GM12878 (cell line): ENCODE measurements around the gene CYYR1. TPM values are rescaled to one million over a fixed set of nuclear protein-coding genes. Genes with fewer than 3 reads are reported as not detected.

Source experiments
- ATAC-seq: fragments of 200-7000 bp; cut with Tn5 transposase; 3 replicates; pipeline ENCODE4 v1.9.1; 2020; ENCODE audit warnings: mild to moderate bottlenecking, moderate library complexity
- BruUV-seq: library from RNA; stranded (reverse); fragments of 400-500 nt; replicated peaks from 2 replicates; lab custom pipeline; 2021; lab: Mats Ljungman, UMichigan
- CTCF ChIA-PET: fragments of 300-600 bp; sonication (Branson Sonifier 250); formaldehyde crosslinking; extraction: SDS; loops from one replicate; lab custom pipeline; 2021; ENCODE audit warnings: inconsistent platforms; lab: Yijun Ruan, JAX
- POLR2A ChIA-PET: fragments of 350-600 bp; formaldehyde crosslinking; extraction: SDS; loops from one replicate; lab custom pipeline; 2021; ENCODE audit warnings: inconsistent platforms; lab: Charles Lee
- RAD21 ChIA-PET: fragments of 300-600 bp; sonication (Branson Sonifier 250); formaldehyde crosslinking; loops from one replicate; lab custom pipeline; 2023; ENCODE audit warnings: antibody characterized with exemption; ENCODE audit not compliant: unreplicated experiment; lab: Charles Lee
- SMC1A ChIA-PET: fragments of 300-600 bp; sonication (Branson Sonifier 250); formaldehyde crosslinking; loops from one replicate; lab custom pipeline; 2023; ENCODE audit not compliant: unreplicated experiment, uncharacterized antibody; lab: Charles Lee
- DNase-seq: peaks from one replicate; pipeline ENCODE4 v3.0.0-alpha.2; 2011; ENCODE audit warnings: low read depth, low spot score
- FAIRE-seq: peaks from 3 replicates; lab custom pipeline; 2011; peaks lifted over from hg19 to GRCh38; lab: Jason Lieb, UNC
- H2AFZ ChIP-seq: 2 replicates; pipeline ENCODE4 v1.6.0; 2011; ENCODE audit warnings: low read depth, low read length, control low read depth; ENCODE audit not compliant: control insufficient read depth
- H3K27ac ChIP-seq: 2 replicates; pipeline ENCODE4 v1.5.1; 2011; ENCODE audit warnings: control low read depth; ENCODE audit not compliant: control insufficient read depth, insufficient read depth
- H3K27me3 ChIP-seq, 2 experiments: replicated peaks in 1 of 2; 2 replicates each; pipeline versions ENCODE4 v1.6.0 to v1.6.1; 2011; ENCODE audit warnings: low read length in 1 of 2; ENCODE audit not compliant: control insufficient read depth in 2 of 2, insufficient read depth in 2 of 2
- H3K36me3 ChIP-seq, 2 experiments: 2 replicates each; pipeline ENCODE4 v1.5.1; 2011; ENCODE audit warnings: low read length in 1 of 2; ENCODE audit not compliant: control insufficient read depth in 2 of 2, insufficient read depth in 2 of 2
- H3K4me1 ChIP-seq: 2 replicates; pipeline ENCODE4 v1.6.1; 2011; ENCODE audit warnings: mild to moderate bottlenecking, low read length, moderate library complexity, mixed read lengths; ENCODE audit not compliant: control insufficient read depth, insufficient read depth
- H3K4me2 ChIP-seq: 2 replicates; pipeline ENCODE4 v1.6.0; 2011; ENCODE audit warnings: control low read depth; ENCODE audit not compliant: control insufficient read depth, insufficient read depth
- H3K4me3 ChIP-seq: fragments of 200-600 bp; sonication (generic); 2 replicates; pipeline ENCODE4 v1.5.1; 2016
- H3K79me2 ChIP-seq: 2 replicates; pipeline ENCODE4 v1.6.0; 2011; ENCODE audit warnings: low read length; ENCODE audit not compliant: control insufficient read depth, insufficient read depth
- H3K9ac ChIP-seq: 2 replicates; pipeline ENCODE4 v1.8.0; 2011; ENCODE audit warnings: low read length, control low read depth, mixed read lengths; ENCODE audit not compliant: control insufficient read depth, insufficient read depth
- H3K9me3 ChIP-seq: replicated peaks from 3 replicates; pipeline ENCODE4 v1.5.1; 2011; ENCODE audit warnings: mild to moderate bottlenecking, low read length; ENCODE audit not compliant: control insufficient read depth, insufficient read depth
- H4K20me1 ChIP-seq: 2 replicates; pipeline ENCODE4 v1.6.0; 2011; ENCODE audit not compliant: control insufficient read depth, insufficient read depth
- BACH1 ChIP-seq: fragments of 450-650 bp; IDR thresholded peaks from 2 replicates; pipeline ENCODE4 v1.6.1; 2017; ENCODE audit warnings: mild to moderate bottlenecking, borderline replicate concordance
- CBX3 ChIP-seq: fragments of 200-600 bp; sonication (generic); IDR thresholded peaks from 2 replicates; pipeline ENCODE4 v1.6.1; 2016; ENCODE audit warnings: low read depth, borderline replicate concordance
- CREM ChIP-seq: IDR thresholded peaks from 2 replicates; pipeline ENCODE4 v1.6.1; 2014; ENCODE audit warnings: antibody characterized with exemption, low read depth
- FOXK2 ChIP-seq: fragments of 450-650 bp; IDR thresholded peaks from 2 replicates; pipeline ENCODE4 v1.6.1; 2017; ENCODE audit warnings: mild to moderate bottlenecking, moderate library complexity
- GATAD2B ChIP-seq: fragments of 450-650 bp; conservative IDR thresholded peaks from 2 replicates; pipeline ENCODE4 v1.6.1; 2017; ENCODE audit warnings: low read depth, mild to moderate bottlenecking, moderate library complexity
- HDAC6 ChIP-seq: fragments of 200-600 bp; sonication (generic); IDR thresholded peaks from one replicate; pipeline ENCODE4 v1.8.0; 2017; ENCODE audit warnings: antibody characterized with exemption; ENCODE audit not compliant: unreplicated experiment
- IKZF1 ChIP-seq: fragments of 450-650 bp; conservative IDR thresholded peaks from 2 replicates; pipeline ENCODE4 v1.6.1; 2017; ENCODE audit warnings: antibody characterized with exemption, mild to moderate bottlenecking
- IRF4 ChIP-seq: IDR thresholded peaks from 2 replicates; pipeline ENCODE4 v1.6.1; 2011; ENCODE audit warnings: low read depth, low read length
- MEF2A ChIP-seq: IDR thresholded peaks from 2 replicates; pipeline ENCODE4 v1.6.1; 2011; ENCODE audit warnings: low read depth, mild to moderate bottlenecking, low read length, moderate library complexity; ENCODE audit not compliant: insufficient read depth
- MYC ChIP-seq: IDR thresholded peaks from 2 replicates; pipeline ENCODE4 v1.6.1; 2011; ENCODE audit warnings: mild to moderate bottlenecking, low read length, moderate library complexity, inconsistent platforms; ENCODE audit not compliant: insufficient read depth, insufficient replicate concordance, insufficient read length, severe bottlenecking
- NFYA ChIP-seq: IDR thresholded peaks from 2 replicates; pipeline ENCODE4 v1.6.1; 2011; ENCODE audit warnings: low read depth, mild to moderate bottlenecking, low read length, improper control_type of control experiment, borderline replicate concordance
- NFYB ChIP-seq: IDR thresholded peaks from 2 replicates; pipeline ENCODE4 v1.6.1; 2011; ENCODE audit warnings: low read depth, mild to moderate bottlenecking, low read length, improper control_type of control experiment, moderate library complexity; ENCODE audit not compliant: insufficient read depth
- NR2C2 ChIP-seq: IDR thresholded peaks from 2 replicates; pipeline ENCODE4 v1.6.1; 2011; ENCODE audit warnings: borderline replicate concordance, low read depth; ENCODE audit not compliant: control insufficient read depth, insufficient read length
- PML ChIP-seq: IDR thresholded peaks from 2 replicates; pipeline ENCODE4 v1.6.1; 2012; ENCODE audit warnings: low read length, inconsistent platforms
- SMARCA5 ChIP-seq: fragments of 450-650 bp; IDR thresholded peaks from 2 replicates; pipeline ENCODE4 v1.6.1; 2017; ENCODE audit warnings: mild to moderate bottlenecking
- ZNF217 ChIP-seq: fragments of 450-650 bp; IDR thresholded peaks from 2 replicates; pipeline ENCODE4 v1.6.1; 2017; ENCODE audit warnings: antibody characterized with exemption, mild to moderate bottlenecking
- ZZZ3 ChIP-seq: IDR thresholded peaks from 2 replicates; pipeline ENCODE4 v1.6.1; 2011; ENCODE audit warnings: low read depth; ENCODE audit not compliant: control insufficient read depth, insufficient read length
- WGBS: methylation state at CpG from one replicate; pipeline ENCODE4 v1.1.6; 2016; ENCODE audit warnings: low lambda C conversion rate; ENCODE audit not compliant: insufficient replicate concordance, insufficient coverage; ENCODE audit errors: missing lambda C conversion rate; 5-methylcytosine and 5-hydroxymethylcytosine counted together
- in situ Hi-C: fragments of 300-500 bp; cut with MboI; formaldehyde crosslinking; loops from 9 replicates; pipeline ENCODE4 v1.14.3; 2018; ENCODE audit warnings: mixed read lengths
- intact Hi-C: fragments of 100-400 bp; cut with micrococcal nuclease; formaldehyde crosslinking; loops from one replicate; pipeline ENCODE4 v1.14.2; 2022; ENCODE audit not compliant: unreplicated experiment
- polyA plus RNA-seq, 11 experiments: library from polyadenylated mRNA; depleted of rRNA in 4 of 11; unstranded in 6 of 11; stranded (reverse) in 5 of 11; fragments of >200 nt; fragmentation: Nextera tagmentation in 4 of 11; fragmentation: Illumina TruSeq in 1 of 11; extraction: Ambion mirVana in 4 of 11; extraction: Trizol in 1 of 11; gene quantifications; 1 replicate in 1 of 11; 2 replicates in 10 of 11; pipeline versions ENCODE4 v1.2.1 to v1.2.3, GENCODE V29; 2011 to 2016; ENCODE audit warnings: inconsistent platforms in 2 of 11, missing spikeins in 2 of 11, low read depth in 1 of 11
- total RNA-seq, 4 experiments: library from RNA; depleted of rRNA in 3 of 4; stranded (reverse); fragments of >200 nt in 3 of 4; fragmentation: Illumina TruSeq in 1 of 4; extraction: Trizol in 1 of 4; gene quantifications; 2 replicates each; pipeline versions ENCODE4 v1.2.1 to v1.2.3, GENCODE V29; 2013 to 2021
- TF ChIP-seq, protein P1 (sequence below): fragments of 450-650 bp; IDR thresholded peaks from 2 replicates; pipeline ENCODE4 v1.6.1; 2014; ENCODE audit warnings: mild to moderate bottlenecking
- TF ChIP-seq, protein P2 (sequence below): IDR thresholded peaks from 2 replicates; pipeline ENCODE4 v1.6.1; 2012; ENCODE audit warnings: low read depth, low read length, improper control_type of control experiment
- TF ChIP-seq, protein P3 (sequence below): fragments of 450-650 bp; IDR thresholded peaks from 2 replicates; pipeline ENCODE4 v1.6.1; 2017; ENCODE audit warnings: low read depth, mild to moderate bottlenecking, moderate library complexity

CYYR1 gene
- total and polyA plus RNA-seq, 10 of the 15 experiments (the other 5 are each of a cell fraction or from before 2014, with no cell fraction given) = 0.11 to 0.13 TPM; not detected in 8

DNA sequence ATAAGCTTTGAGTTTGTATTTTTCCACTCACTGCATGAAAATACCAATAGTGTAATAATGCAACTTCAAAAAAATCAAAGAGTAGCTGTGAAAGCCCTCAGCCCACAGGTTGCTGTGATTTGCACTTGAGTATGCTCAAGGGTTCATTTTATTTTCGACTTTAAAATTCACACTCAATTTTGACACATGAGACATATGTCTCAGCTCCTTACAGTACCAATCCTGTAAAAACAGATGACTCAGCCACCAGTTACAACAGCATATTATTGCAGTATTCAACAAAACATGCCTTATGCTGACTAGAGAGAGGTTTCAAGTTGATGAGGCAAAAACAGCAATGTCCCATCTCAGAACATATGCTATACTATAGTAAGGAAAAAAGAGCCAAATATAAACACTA, 66.1 kb downstream of the CYYR1 start:
- no peaks in the 10 kb centered on the region for H3K9me3 ChIP-seq
- H3K4me3 ChIP-seq = no peak overlapping the region
- H3K36me3 ChIP-seq = no peaks in the 10 kb centered on the region
- no peaks in the 10 kb centered on the region for H3K79me2 ChIP-seq
- 39% methylated on average over 1 of the region's 1 CpG for WGBS
- no peak for FAIRE-seq
- no peaks in the 10 kb centered on the region for H3K4me1 ChIP-seq
- intact Hi-C loops = no loop called here
- H2AFZ ChIP-seq = no peak overlapping the region
- no peak for DNase-seq
- CTCF ChIA-PET = no interaction called here
- POLR2A ChIA-PET = no interaction called here
- in situ Hi-C loops = no loop called here
- no peak overlapping the region for H3K27ac ChIP-seq
- no peaks in the 10 kb centered on the region for H3K27me3 ChIP-seq
- no peak overlapping the region for H3K9ac ChIP-seq
- RAD21 ChIA-PET = no interaction called here
- H3K4me2 ChIP-seq = no peak overlapping the region
- BruUV-seq = no TSS peak
- no peak for ATAC-seq
- TF ChIP-seq CREM (no peak), CBX3 (no peak), SMARCA5 (no peak), MEF2A (no peak), FOXK2 (no peak), ZNF217 (no peak), IRF4 (no peak), PML (no peak), NFYA (no peak), NR2C2 (no peak), ZZZ3 (no peak), MYC (no peak), BACH1 (no peak), GATAD2B (no peak), NFYB (no peak), IKZF1 (no peak), HDAC6 (no peak)
- TF ChIP-seq, protein P1, sequence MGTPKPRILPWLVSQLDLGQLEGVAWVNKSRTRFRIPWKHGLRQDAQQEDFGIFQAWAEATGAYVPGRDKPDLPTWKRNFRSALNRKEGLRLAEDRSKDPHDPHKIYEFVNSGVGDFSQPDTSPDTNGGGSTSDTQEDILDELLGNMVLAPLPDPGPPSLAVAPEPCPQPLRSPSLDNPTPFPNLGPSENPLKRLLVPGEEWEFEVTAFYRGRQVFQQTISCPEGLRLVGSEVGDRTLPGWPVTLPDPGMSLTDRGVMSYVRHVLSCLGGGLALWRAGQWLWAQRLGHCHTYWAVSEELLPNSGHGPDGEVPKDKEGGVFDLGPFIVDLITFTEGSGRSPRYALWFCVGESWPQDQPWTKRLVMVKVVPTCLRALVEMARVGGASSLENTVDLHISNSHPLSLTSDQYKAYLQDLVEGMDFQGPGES = no peak
- TF ChIP-seq, protein P2, sequence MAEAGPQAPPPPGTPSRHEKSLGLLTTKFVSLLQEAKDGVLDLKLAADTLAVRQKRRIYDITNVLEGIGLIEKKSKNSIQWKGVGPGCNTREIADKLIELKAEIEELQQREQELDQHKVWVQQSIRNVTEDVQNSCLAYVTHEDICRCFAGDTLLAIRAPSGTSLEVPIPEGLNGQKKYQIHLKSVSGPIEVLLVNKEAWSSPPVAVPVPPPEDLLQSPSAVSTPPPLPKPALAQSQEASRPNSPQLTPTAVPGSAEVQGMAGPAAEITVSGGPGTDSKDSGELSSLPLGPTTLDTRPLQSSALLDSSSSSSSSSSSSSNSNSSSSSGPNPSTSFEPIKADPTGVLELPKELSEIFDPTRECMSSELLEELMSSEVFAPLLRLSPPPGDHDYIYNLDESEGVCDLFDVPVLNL = no peak
- TF ChIP-seq, protein P3, sequence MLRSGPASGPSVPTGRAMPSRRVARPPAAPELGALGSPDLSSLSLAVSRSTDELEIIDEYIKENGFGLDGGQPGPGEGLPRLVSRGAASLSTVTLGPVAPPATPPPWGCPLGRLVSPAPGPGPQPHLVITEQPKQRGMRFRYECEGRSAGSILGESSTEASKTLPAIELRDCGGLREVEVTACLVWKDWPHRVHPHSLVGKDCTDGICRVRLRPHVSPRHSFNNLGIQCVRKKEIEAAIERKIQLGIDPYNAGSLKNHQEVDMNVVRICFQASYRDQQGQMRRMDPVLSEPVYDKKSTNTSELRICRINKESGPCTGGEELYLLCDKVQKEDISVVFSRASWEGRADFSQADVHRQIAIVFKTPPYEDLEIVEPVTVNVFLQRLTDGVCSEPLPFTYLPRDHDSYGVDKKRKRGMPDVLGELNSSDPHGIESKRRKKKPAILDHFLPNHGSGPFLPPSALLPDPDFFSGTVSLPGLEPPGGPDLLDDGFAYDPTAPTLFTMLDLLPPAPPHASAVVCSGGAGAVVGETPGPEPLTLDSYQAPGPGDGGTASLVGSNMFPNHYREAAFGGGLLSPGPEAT = no peak
- no peaks in the 10 kb centered on the region for H4K20me1 ChIP-seq
- SMC1A ChIA-PET = no interaction called here
